ENCODE data around the gene VSTM4. TPM values are rescaled to one million over a fixed set of nuclear protein-coding genes. Genes with fewer than 3 reads are reported as not detected.

VSTM4 gene
- total and polyA plus RNA-seq, 2 donors (not counting 1 experiment from before 2014, with no cell fraction given) = not detected

GRCh38 chr10:49096890-49097445 is 18.4 kb downstream of the VSTM4 start:
- intact Hi-C loops (cut with micrococcal nuclease) = no loop called here
- Mint-ChIP-seq H3K27ac (no peak overlapping the region), H3K4me3 (no peak overlapping the region), H3K4me1 (no peaks in the 10 kb centered on the region), H3K9me3 (ENCODE audit: insufficient read depth) (no peaks in the 10 kb centered on the region), H3K27me3 (peaks cover 24% of the 10 kb centered on the region)
- no peak overlapping the region for H2AFZ ChIP-seq (ENCODE audit: insufficient read depth, low read depth, low read length, poor library complexity, severe bottlenecking)
- no peak for DNase-seq
- no peak for ATAC-seq (ENCODE audit: low read depth)
- no peaks in the 10 kb centered on the region for H3K36me3 ChIP-seq (replicated peaks in 1 of 2; ENCODE audit: control extremely low read depth in 1 of 2, control insufficient read depth in 1 of 2, extremely low read depth in 1 of 2, insufficient read depth in 2 of 2, low read length in 1 of 2)
- ChIA-PET CTCF (no interaction called here), POLR2A (no interaction called here)
- H3K27me3 ChIP-seq (replicated peaks in 1 of 4; ENCODE audit: control extremely low read depth in 1 of 4, control insufficient read depth in 3 of 4, insufficient read depth in 4 of 4, low read length in 3 of 4) = peaks cover 0 to 2% (median 0%) of the 10 kb centered on the region in 4 experiments
- no peak overlapping the region for H3K9ac ChIP-seq (ENCODE audit: low read length)
- no peaks in the 10 kb centered on the region for H4K20me1 ChIP-seq (ENCODE audit: control insufficient read depth, insufficient read depth, low read length, poor library complexity, severe bottlenecking)
- H3K27ac ChIP-seq (ENCODE audit: low read length in 2 of 2) = no peak overlapping the region
- no peaks in the 10 kb centered on the region for H3K4me1 ChIP-seq (ENCODE audit: control insufficient read depth in 2 of 2, insufficient read depth in 2 of 2, low read length in 2 of 2)
- no peak overlapping the region for H3K4me3 ChIP-seq (ENCODE audit: control extremely low read depth in 1 of 5, extremely low read depth in 1 of 5, insufficient read depth in 1 of 5, low read depth in 2 of 5, low read length in 4 of 5)
- no peaks in the 10 kb centered on the region for H3K9me3 ChIP-seq (ENCODE audit: control extremely low read depth in 1 of 3, control insufficient read depth in 2 of 3, insufficient read depth in 1 of 3, low read length in 2 of 3)
- no peak overlapping the region for H3K4me2 ChIP-seq (replicated peaks; ENCODE audit: low read depth, low read length, poor library complexity, severe bottlenecking)
- no peaks in the 10 kb centered on the region for H3K79me2 ChIP-seq (ENCODE audit: control insufficient read depth, insufficient read depth, low read length)
- TF ChIP-seq EZH2 (IDR thresholded peaks at IDR 0.05; ENCODE audit: borderline replicate concordance, insufficient read depth, low read depth, low read length, poor library complexity, severe bottlenecking) (no peak), CTCF (IDR thresholded peaks at IDR 0.05) (no peak)
- 88% methylated on average over 8 of the region's 8 CpGs for WGBS (ENCODE audit: insufficient coverage)

- Histone ChIP-seq H3K36me3 (replicated peaks in 1 of 2; ENCODE audit: control extremely low read depth in 1 of 2, control insufficient read depth in 1 of 2, extremely low read depth in 1 of 2, insufficient read depth in 2 of 2, low read length in 1 of 2) (no peaks in the 10 kb centered on the region), H3K4me2 (replicated peaks; ENCODE audit: low read depth, low read length, poor library complexity, severe bottlenecking) (no peak overlapping the region), H3K27me3 (replicated peaks in 1 of 4; ENCODE audit: control extremely low read depth in 1 of 4, control insufficient read depth in 3 of 4, insufficient read depth in 4 of 4, low read length in 3 of 4) (peaks cover 0 to 12% (median 0%) of the 10 kb centered on the region in 4 experiments), H3K4me1 (ENCODE audit: control insufficient read depth in 2 of 2, insufficient read depth in 2 of 2, low read length in 2 of 2) (no peaks in the 10 kb centered on the region), H4K20me1 (ENCODE audit: control insufficient read depth, insufficient read depth, low read length, poor library complexity, severe bottlenecking) (no peaks in the 10 kb centered on the region), H3K9ac (ENCODE audit: low read length) (no peak overlapping the region), H3K79me2 (ENCODE audit: control insufficient read depth, insufficient read depth, low read length) (no peaks in the 10 kb centered on the region), H3K4me3 (ENCODE audit: control extremely low read depth in 1 of 5, extremely low read depth in 1 of 5, insufficient read depth in 1 of 5, low read depth in 2 of 5, low read length in 4 of 5) (no peak overlapping the region), H2AFZ (ENCODE audit: insufficient read depth, low read depth, low read length, poor library complexity, severe bottlenecking) (no peak overlapping the region), H3K27ac (ENCODE audit: low read length in 2 of 2) (no peak overlapping the region), H3K9me3 (ENCODE audit: control extremely low read depth in 1 of 3, control insufficient read depth in 2 of 3, insufficient read depth in 1 of 3, low read length in 2 of 3) (no peaks in the 10 kb centered on the region)
- no peak for TF ChIP-seq CTCF (IDR thresholded peaks at IDR 0.05)
- no peak for TF ChIP-seq EZH2 (IDR thresholded peaks at IDR 0.05; ENCODE audit: borderline replicate concordance, insufficient read depth, low read depth, low read length, poor library complexity, severe bottlenecking)
- ATAC-seq (ENCODE audit: low read depth) = no peak
- 82% methylated on average over 4 of the region's 4 CpGs for WGBS (ENCODE audit: insufficient coverage)
- POLR2A ChIA-PET = no interaction called here
- Mint-ChIP-seq H3K27me3 (peaks cover 29% of the 10 kb centered on the region), H3K4me3 (no peak overlapping the region), H3K4me1 (no peaks in the 10 kb centered on the region), H3K27ac (no peak overlapping the region), H3K9me3 (ENCODE audit: insufficient read depth) (no peaks in the 10 kb centered on the region)
- intact Hi-C loops (cut with micrococcal nuclease) = no loop called here
- no peak for DNase-seq
- CTCF ChIA-PET = no interaction called here
Observed at GRCh38 chr10:49094646-49095045, 20.7 kb downstream of the VSTM4 start.

Data from B cell (primary cell).